ENCODE results near the gene CC2D1A.

Gene CC2D1A

DNA sequence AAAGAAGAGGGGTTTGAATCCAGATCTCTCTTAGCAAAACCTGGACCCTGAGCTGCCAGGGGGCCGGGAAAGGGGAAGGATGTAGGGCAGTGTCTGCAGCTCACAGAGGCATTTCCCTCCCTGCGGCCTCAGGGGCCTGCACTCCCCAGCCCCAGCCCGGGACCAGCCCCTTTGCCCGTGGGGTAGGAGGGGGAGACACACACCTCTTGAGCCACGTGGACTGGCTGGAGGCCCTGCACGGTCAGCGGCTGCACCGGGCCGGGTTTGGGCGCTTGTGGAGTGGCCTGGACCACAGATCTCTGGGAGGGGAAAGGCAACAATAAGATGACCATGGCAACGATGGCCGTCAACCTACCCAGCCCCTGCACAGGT is 73.2 kb downstream of the CC2D1A start:
- DNase-seq (ENCODE audit: low read depth in 2 of 2), result no peak

DNA sequence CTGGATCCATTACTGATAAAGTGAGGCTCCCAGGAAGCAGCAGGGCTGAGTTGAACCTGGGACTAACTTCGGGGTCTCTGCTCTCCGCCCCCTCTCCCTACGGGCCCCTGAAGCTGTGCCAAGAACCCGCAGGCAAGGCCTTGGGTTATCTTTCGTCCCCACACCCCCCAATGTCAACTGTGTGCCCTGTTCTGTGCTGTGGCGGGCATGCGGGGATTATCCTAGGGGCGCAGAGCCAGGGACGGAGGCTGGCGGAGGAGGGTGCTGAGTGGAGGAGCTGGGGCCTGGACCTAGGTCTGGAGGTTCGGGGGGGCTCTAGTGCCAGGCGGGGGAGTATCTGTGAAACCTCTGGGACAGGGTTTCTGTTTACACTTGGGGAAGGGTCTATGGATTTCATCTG is 73.7 kb downstream of the CC2D1A start:
- DNase-seq (ENCODE audit: low read depth in 2 of 2), result no peak

DNA sequence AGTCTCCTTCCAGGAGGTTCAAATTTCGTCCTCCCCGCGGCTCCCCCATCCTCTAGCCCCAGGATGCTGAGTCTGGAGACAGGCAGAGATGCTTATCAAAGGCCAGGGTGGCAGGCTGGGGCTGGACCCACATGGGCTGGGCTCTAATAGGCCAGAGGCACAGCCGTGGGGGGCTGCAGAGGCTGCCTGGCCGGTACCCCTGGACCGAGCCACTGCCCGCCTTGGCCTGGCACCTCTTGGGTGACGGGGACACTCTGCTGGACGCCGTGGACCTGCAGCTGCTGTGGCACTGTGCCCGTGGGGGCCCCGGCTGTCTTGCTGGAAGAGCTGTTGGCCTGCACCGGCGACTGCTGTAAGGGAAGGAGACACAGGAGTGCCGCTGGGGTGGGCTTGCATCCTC is 74.3 kb downstream of the CC2D1A start:
- no peak for DNase-seq (ENCODE audit: low read depth in 2 of 2)

Measured in stimulated activated CD8-positive, alpha-beta memory T cell treated with anti-CD3 and anti-CD28 coated beads, Interleukin-2, amount 100 ng/mL, for 1 hour (primary cell).